ENCODE results near the gene AHNAK. TPM values are rescaled to one million over a fixed set of nuclear protein-coding genes. Genes with fewer than 3 reads are reported as not detected.

Gene AHNAK
- total RNA-seq, 1 donor from 2014 or later = 909 TPM

DNA sequence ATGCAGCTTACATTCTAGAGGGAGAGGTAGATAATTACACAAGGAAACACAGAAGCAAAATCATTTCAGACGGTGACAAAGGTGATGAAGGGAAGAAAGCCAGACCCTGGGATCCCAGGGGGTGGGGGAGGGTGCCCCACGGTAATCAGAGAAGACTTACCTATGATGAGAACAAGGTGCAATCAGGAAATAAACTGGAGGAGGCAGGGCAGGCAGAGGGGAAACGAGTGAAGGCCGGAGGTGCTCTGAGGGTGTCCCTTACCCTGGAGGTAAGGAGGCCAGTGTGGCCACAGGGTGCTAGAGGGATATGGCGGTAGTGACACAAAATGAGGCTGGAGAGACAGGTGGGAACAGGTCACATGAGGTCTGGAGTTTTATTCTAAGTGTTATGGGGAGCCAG, 141.7 kb downstream of the AHNAK start:
- no peak for DNase-seq

DNA sequence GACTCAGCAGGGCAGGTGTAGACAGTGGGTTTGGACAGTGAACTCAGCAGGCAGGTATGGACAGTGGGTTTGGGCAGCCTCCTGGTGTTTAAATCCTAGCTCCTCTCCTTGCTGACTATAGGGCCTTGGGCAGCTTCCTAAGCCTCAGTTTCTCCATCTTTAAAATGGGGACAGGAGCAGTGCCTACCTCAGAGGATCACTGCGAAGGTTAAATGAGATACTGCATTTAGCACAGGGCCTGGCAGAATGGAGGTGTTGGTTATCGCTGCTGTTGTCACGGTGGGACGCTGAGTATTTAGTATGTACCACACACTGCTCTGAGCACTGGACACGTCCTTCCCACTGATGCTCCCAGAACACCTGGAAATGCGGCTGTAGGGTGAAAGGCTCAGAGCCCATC, 142.2 kb downstream of the AHNAK start:
- no peak for DNase-seq

DNA sequence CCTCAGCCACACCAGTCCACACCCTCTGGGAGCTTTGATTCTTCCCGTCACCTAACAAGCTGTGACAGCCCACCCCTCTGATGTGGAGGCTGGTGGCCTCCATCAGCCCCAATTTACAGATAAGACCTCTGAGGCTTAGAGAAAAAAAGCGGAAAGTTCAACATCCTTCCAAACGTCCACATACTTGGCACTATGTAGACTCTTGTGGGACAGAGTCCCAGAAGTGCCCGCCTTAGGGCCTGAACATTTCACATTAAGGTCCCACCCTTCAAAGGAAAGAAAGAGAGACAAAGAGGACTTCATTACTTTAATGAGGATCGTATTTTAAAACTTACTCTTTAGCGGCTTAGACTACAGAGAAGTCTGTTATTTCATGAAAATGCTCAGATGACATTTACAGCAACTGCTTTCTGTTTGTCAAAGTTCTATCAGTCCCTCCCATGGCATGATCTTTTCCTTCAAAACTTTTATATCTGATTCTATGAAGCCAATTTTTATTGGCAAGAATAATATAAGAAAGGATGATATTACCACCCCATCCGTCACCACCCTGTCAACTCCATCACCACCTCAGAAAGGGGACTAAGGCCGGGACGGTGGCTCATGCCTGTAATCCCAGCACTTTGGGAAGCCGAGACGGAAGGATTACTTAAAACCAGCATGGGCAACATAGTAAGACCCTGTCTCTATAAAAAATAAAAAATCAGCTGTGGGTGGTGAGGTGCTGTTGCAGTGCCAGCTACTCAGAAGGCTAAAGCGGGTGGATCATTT, 143.5 kb downstream of the AHNAK start:
- no peak for DNase-seq

DNA sequence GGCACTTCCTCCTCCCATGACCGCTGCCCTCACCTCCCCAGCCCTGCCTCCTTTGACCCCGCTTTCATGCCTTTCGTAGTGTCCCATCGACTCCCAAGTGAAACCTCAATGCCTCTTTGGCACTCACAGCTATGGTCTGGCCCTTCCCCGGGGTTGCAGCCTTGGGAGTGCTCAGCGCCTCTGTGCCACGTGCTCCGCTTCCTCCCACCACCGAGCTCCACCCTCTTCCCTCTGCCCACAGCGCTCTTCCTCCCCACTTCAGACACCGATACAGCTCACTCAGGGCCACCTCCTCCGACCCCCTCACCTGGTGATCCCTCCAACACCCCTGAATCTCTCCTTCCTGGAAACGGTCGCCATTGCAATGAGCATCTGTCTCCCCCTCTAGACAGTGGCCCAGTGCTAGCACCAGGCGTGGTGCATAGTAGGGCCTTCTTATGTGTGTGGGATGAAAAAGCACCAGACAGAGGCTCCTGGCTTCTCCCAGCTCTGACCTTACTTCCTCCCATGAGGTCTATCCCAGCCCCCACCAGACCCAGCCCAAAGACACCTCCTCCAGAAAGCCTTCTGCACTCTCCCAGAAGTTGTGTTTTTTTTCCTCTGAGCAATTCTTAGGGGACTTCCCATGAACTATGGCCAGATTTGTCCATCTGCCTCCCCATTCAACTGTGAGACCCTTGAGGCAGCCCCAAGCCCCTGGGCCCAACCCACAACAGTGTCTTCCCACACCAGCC, 144.2 kb downstream of the AHNAK start:
- no peak for DNase-seq

DNA sequence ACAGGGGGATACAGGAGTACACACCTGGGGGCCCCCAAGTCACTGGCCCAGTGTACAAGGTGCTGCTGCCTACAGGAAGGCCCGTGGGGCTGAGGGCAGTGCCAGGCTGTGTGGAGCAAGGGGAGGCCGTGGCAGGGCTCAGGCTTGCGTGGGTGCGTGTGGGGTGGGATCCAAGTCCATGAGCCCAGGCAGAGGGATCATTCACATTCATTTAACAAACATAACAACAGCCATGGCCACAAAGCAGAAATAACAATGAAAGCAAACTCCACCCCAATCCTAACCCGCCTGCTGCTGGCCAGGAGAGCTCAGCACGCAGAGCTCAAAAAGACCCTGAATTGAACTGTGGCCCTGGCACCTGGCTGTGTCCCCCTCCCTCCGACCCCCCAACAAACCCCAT, 144.8 kb downstream of the AHNAK start:
- no peak for DNase-seq

DNA sequence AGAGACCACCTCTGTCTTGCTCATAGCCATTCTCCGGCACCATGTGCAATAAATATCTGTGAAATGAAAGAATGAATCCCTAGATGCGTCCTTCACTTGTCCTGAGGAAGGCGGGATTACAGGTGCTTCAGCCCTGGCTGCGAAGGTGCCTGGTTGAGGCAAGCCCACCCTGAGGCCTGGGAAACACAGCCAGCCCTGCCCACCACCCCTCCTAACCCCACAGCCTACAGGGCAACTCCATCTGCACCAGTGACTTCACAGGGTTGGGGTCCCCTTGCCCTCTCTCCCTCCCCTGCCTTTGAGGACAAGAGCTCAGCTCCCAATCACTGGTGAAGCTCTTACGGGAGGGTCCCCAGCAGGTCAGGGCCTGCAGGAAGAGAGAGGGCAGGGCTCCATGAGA, 145.2 kb downstream of the AHNAK start:
- no peak for DNase-seq

DNA sequence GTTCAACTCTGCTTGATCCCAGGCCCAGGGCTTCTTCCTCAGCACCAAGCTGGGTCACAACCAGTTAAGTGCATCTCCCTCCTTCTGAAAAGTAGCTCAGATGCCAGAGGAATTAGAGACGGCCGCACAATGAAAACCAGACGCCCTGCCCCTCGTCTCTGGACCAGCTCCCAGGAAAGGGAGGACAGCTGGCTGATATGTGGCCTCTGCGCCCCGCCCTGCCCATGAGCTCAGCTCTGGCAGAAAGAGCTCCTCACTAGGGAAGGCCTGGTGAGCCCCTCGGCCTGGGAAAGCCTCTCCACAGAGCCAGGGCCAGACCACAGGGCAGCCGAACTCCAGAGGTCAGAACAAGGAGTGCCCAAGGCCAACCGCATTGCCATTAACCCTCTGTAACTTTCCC, 145.8 kb downstream of the AHNAK start:
- DNase-seq = peak; percentile 97

DNA sequence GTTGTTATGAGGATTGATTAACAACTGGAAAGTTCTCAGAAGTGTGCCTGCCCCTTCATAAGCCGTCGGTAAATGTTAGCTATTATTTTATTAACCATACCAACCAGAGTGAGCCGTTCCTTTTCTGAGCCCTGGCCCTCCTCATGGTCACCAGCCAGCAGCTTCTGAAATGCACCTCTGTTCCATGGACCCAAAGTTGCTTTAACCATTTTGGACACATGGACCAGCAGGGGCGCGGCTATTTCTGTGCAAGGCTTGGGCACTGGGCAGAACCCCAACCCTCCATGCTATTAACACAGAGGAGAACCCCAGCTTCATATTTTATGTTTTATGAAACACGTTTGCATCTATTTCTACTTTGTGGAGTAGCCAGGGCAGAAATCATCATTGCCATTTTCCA, 146.3 kb downstream of the AHNAK start:
- no peak for DNase-seq

DNA sequence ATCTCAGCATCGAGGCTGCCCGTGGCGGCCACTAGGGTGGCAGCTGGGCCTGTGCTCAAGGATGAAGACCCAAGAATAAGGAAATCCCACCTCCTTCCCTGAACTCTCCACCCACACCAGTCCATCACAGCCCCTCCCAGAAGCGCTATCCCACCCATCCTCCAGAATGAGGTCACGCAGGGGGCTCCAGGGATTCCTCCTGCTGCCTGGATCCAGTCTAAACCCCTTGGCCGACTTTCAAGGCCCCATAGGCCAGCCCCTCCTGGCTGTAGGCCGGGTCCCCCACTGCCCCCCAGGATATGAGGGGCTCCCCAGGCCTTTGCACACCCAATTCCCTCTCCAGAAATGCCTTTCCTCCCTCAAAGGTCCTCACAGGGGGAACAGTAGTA, 146.7 kb downstream of the AHNAK start:
- peak; percentile 89 for DNase-seq

DNA sequence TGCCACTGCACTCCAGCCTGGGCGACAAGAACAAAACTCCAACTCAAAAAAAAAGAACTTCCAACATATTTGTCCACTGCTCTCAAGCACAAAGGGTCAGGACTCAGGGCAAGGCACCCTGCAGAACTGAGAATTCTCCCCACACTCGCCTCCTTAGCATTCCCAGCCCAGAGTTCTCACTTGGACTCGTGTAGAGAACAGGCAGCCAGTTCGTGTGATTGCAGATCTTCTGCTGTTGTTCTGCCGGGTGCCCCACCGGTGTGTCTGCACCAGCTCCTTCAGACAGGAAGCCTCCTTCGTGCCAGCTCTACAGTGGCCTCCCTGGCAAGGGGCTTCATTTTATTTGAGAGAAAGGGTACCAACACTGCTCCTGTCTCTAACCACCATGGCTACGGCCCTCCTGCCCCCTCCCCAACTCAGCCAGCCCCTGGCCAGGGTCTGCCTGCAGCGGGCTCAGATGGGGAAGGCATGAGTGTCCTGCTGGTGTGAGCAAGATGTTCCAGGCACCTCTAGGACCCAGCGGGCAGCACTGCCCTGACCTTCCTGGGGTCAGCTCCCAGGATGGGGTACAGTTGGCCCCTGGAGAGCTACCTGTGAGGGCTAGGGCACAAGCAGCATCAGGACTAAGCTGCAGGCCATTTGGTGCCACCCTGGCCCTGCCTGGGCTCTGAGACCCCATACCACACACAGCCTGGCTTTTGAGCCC, 147.3 kb downstream of the AHNAK start:
- no peak for DNase-seq

DNA sequence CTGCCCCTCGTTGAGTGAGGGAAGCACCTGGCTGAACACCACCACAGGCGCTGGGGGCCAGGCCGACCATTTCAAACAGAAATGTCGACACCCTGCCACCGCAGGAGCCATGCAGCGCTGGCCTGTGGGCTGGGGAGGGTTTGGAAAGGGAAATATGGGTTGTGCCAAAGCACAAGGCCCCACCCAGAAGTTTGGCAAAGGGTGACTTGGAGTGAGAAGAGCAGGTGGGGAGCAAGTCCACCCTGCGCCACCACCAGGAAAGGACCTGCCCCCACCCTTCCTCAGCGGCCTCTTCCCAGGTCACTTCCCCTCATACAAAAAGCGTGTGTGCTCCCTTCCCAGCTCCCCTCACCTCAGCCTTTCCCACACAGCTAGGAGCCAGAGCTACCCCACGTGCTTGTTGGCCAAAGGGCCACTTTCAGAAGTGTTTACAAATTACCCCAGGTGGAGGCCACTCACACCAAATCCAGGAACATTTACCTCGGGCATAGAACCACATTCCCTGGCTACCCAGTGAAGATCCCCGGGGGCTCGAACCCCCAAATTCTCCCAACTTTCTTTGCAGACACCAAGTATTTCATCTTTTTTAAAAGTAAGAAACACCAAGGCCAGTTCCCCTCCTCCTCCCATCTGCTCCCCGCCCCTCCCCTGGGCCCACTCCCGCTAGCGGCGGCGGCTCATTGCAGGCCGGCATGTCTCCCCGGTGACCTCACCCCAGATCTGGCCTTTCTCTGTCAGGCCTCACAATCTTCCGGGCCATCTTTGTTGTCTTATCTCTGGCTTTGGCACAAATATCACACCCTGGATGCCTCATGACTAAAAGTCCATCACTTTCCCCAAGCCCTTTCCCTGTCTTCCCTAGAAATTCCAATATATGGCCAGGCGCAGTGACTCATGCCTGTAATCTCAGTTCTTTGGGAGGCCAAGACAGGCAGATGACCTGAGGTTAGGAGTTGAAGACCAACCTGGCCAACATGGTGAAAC, 148.3 kb downstream of the AHNAK start:
- peak; percentile 77 for DNase-seq

DNA sequence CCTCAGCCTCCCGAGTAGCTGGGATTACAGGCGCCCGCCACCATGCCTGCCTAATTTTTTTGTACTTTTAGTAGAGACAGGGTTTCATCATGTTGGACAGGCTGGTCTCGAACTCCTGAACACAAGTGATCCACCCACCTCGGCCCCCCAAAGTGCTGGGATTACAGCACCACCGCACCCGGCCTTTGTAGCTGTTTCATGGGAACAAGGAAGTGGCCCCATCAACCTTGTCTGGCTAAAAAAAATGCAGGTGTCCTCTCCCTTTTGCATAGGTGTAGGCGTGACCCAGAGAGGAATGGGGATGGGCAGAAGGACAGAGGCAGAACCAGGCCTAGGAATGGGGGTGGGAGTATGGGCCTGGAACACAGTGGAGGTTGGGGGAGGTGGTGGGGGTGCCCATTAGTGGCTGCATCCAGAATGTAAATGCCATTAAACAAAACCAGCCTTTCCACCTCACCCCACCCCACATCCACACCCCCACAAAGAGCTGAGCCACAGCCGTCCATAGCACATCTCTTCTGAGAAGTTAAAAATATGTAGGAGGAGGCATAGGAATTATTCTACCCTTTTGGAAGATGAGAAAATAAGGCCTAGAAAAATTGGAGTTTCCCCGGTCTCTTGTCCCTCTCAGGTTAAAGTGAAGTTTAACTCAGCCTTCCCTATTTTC, 150.6 kb downstream of the AHNAK start:
- DNase-seq = no peak

DNA sequence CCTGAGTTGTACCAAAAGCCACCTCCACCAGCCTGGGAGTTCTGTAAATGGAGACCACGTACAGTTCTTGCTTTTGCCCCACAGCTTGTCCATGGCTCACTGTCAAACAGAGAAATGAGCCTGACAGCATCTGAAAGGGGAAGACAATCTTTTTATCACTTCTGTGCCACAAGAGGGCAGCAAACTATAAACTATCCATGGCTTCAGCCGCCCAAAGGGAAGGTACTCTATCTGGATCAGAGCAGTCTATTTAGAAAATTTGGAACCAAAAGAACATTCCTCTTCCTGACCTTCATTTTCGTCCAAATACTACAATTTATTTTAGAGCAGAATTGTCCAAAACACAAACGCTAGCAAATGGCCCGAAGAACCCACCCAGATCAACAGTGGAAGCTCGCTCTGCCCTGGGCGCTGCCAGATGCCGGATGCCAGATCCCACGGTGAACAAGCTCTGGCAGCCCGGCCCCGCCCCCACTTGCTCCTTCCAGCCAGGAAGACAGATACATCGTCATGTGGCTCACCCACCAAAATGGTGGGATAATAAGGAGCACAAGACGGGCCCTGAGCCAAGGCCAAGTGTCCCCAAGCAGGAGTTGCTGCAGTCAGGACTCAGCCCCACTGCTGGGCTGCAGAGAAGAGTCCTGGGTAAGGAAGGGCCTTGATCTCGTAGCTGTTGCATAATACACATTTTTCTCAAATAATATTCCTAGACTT, 151.6 kb downstream of the AHNAK start:
- DNase-seq = peak; percentile 95

DNA sequence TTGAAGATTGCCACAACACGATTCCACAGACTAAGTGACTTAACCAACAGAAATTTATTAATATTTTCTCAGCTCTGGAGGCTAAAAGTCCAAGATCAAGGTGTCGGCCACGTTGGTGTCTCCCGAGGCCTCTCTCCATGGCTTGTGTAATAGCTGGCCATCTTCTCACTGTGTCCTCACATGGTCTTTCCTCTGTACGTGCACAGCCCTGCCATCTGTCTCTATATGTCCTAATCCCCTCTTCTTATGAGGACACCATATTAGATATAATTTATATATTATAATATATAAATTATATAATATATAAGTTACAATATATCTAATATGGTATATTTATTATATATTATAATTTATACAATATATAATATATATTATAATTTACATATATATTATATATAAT, 152.9 kb downstream of the AHNAK start:
- DNase-seq = no peak

DNA sequence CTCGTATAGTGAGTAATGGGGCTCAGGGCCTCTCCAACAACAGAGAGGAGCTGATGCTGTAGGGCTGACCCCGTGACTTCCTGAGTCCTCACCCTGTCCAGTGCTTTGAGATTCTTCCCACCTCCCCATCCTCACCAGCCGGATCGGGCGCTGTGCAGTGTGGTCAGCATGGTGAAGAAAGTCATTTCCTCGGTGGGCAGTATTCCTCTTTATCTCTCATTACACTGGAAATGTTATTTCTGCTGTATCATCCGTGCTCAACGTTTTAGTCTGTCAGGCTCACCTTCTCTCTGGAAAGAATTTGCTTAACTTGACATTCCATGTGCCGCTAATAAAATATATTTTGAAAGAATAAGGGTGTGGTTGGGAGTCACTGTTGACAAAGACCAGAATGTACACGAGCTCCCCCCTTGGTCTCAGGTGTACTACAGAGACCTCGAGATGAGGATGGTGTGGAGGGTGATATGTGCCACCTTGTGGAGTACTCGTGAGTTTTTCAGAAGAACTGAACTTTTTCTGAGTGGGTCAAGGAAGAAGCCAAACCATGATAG, 153.5 kb downstream of the AHNAK start:
- peak; percentile 31 for DNase-seq

DNA sequence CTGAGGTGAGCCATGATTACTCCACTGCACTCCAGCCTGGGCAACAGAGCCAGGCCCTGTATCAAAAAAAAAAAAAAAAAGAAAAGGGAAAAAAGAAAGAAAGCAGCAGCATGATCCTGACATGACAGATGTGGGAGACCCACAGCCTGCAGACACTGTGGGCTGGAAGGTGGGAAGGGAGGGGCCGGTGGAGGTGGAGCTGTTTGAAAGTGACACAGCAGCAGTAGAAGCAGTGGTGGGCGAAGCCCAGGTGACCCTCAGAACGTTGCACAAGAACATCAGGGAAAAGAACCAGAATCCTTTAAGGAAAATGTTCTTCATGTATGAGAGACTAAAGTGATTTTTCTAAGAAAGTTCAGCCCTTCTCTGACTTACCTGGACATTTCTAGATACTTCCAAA, 154.1 kb downstream of the AHNAK start:
- DNase-seq = no peak

DNA sequence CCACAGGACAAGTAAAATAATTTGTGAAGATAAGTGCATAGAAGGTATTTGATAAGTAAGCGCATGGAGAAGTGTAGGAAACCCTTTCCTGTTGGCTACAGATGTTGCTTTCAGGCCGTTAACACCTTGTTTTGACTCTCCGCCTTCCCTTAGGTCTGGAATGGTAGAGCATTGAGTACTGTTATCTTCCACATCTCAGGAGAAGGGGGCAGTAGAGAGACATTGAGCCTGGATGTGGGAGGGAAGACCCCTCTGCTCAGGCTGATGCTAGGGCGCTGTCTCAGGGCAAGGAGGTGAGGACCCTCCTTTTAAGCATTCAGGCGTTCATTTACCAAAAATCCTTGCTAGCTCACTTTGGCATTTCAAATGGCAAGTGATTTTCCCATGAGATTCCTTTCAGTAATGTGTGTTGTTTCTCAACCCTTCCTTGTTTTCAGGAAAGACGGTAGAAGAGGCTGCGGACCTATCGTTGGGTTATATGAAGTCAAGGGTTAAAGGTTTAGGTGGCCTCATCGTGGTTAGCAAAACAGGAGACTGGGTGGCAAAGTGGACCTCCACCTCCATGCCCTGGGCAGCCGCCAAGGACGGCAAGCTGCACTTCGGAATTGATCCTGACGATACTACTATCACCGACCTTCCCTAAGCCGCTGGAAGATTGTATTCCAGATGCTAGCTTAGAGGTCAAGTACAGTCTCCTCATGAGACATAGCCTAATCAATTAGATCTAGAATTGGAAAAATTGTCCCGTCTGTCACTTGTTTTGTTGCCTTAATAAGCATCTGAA, 154.8 kb downstream of the AHNAK start:
- no peak for DNase-seq

DNA sequence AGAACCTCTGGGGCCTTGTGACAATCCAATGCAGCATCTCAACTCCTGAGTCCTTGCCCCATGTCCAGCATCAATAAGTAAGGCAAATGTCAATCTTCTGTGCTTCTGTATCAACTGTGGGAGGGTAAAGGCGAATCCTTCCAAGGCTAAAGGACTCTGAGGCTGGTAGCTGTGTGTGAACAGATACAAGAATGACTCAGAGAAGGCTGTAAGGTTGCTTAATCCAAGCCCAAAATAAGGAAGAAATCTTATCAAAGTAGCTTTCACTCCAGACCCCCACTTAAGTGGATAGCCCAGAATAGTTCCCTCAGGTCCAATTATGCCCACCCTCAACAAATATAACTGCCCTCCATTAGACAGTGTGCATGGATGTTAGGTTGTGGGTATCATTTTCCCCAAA, 155.9 kb downstream of the AHNAK start:
- DNase-seq = no peak

DNA sequence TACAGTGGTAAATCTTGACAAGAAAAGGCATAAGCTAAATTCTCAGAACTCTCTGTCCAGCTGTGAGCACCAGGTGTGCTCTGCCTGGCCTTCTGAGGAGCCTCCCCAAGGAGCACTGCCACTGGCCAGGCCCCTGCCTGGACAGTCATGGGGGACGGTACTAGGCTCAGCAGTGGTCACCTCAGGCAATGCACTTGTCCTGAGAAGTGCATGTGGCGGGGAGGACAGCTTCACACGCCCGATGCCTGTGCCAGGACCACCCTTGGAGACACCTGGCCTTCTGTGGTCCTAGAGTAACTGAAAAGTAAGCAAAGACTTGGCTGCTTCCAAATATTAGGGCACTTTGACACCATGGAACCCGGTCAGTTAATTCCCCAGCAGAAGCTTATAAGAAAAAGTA, 156.4 kb downstream of the AHNAK start:
- DNase-seq = no peak

DNA sequence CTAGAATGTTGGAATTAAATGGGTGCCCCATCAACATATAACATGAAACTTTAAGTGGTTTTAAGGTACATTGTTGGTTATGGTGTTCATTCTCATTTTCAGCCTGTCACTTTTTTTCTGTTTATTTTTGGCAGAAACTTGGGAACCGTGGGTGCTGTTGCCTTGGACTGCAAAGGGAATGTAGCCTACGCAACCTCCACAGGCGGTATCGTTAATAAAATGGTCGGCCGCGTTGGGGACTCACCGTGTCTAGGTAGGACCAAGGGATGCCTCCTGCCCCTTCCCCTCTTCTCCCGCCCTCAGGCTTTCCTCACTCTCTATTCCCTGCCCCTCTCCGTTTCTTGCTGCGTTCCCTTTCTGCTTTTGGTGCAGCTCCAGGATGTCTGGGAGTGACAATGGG, 157.6 kb downstream of the AHNAK start:
- no peak for DNase-seq
